ENCODE measurements around the gene ZC2HC1B. TPM values are rescaled to one million over a fixed set of nuclear protein-coding genes. Genes with fewer than 3 reads are reported as not detected.

ZC2HC1B gene
- polyA plus RNA-seq, 1 donor = not detected

- no CpG with 5 or more reads among the region's 7 CpGs for WGBS (ENCODE audit: insufficient coverage, low lambda C conversion rate)
- no peak overlapping the region for H3K27ac ChIP-seq (ENCODE audit: low read length)
- no peak for DNase-seq
- peaks cover 17% of the 10 kb centered on the region for H3K36me3 ChIP-seq (ENCODE audit: control insufficient read depth, insufficient read depth, low read length)
- H3K4me3 ChIP-seq (ENCODE audit: low read length) = no peak overlapping the region
- H3K4me1 ChIP-seq (ENCODE audit: control insufficient read depth, insufficient read depth, low read length) = peaks cover 27% of the 10 kb centered on the region
- H3K27me3 ChIP-seq (ENCODE audit: control insufficient read depth, insufficient read depth, low read length) = no peaks in the 10 kb centered on the region
- H3K9me3 ChIP-seq (ENCODE audit: control insufficient read depth, low read depth, low read length) = peaks cover 10% of the 10 kb centered on the region
These were observed 83.9 kb downstream of the ZC2HC1B start for GRCh38 chr6:143948208-143948607.

GRCh38 chr6:143949535-143949934, 85.3 kb downstream of the ZC2HC1B start:
- Histone ChIP-seq H3K27me3 (ENCODE audit: control insufficient read depth, insufficient read depth, low read length) (no peaks in the 10 kb centered on the region), H3K4me3 (ENCODE audit: low read length) (no peak overlapping the region), H3K27ac (ENCODE audit: low read length) (peak overlapping the region; percentile 93), H3K36me3 (ENCODE audit: control insufficient read depth, insufficient read depth, low read length) (peaks cover 17% of the 10 kb centered on the region), H3K4me1 (ENCODE audit: control insufficient read depth, insufficient read depth, low read length) (peaks cover 27% of the 10 kb centered on the region), H3K9me3 (ENCODE audit: control insufficient read depth, low read depth, low read length) (peaks cover 10% of the 10 kb centered on the region)
- WGBS (ENCODE audit: insufficient coverage, low lambda C conversion rate) = no CpG with 5 or more reads among the region's 1 CpG
- peak; percentile 48 to 80 for DNase-seq

GRCh38 chr6:143949962-143950361, 85.7 kb downstream of the ZC2HC1B start:
- no peak for DNase-seq
- peaks cover 10% of the 10 kb centered on the region for H3K9me3 ChIP-seq (ENCODE audit: control insufficient read depth, low read depth, low read length)
- peaks cover 17% of the 10 kb centered on the region for H3K36me3 ChIP-seq (ENCODE audit: control insufficient read depth, insufficient read depth, low read length)
- peak overlapping the region; percentile 93 for H3K27ac ChIP-seq (ENCODE audit: low read length)
- H3K4me1 ChIP-seq (ENCODE audit: control insufficient read depth, insufficient read depth, low read length) = peaks cover 27% of the 10 kb centered on the region
- WGBS (ENCODE audit: insufficient coverage, low lambda C conversion rate) = 33% methylated on average over 1 of the region's 9 CpGs
- H3K4me3 ChIP-seq (ENCODE audit: low read length) = no peak overlapping the region
- H3K27me3 ChIP-seq (ENCODE audit: control insufficient read depth, insufficient read depth, low read length) = no peaks in the 10 kb centered on the region

- no peaks in the 10 kb centered on the region for H3K27me3 ChIP-seq (ENCODE audit: control insufficient read depth, insufficient read depth, low read length)
- peak overlapping the region; percentile 93 for H3K27ac ChIP-seq (ENCODE audit: low read length)
- peaks cover 10% of the 10 kb centered on the region for H3K9me3 ChIP-seq (ENCODE audit: control insufficient read depth, low read depth, low read length)
- 40% methylated on average over 1 of the region's 3 CpGs for WGBS (ENCODE audit: insufficient coverage, low lambda C conversion rate)
- no peak overlapping the region for H3K4me3 ChIP-seq (ENCODE audit: low read length)
- peaks cover 17% of the 10 kb centered on the region for H3K36me3 ChIP-seq (ENCODE audit: control insufficient read depth, insufficient read depth, low read length)
- peaks cover 27% of the 10 kb centered on the region for H3K4me1 ChIP-seq (ENCODE audit: control insufficient read depth, insufficient read depth, low read length)
- peak; percentile 72 to 93 for DNase-seq
These were observed 86.6 kb downstream of the ZC2HC1B start for GRCh38 chr6:143950875-143951274.

GRCh38 chr6:143952060-143952778, 87.9 kb downstream of the ZC2HC1B start:
- Histone ChIP-seq H3K27me3 (ENCODE audit: control insufficient read depth, insufficient read depth, low read length) (no peaks in the 10 kb centered on the region), H3K36me3 (ENCODE audit: control insufficient read depth, insufficient read depth, low read length) (peaks cover 15% of the 10 kb centered on the region), H3K4me1 (ENCODE audit: control insufficient read depth, insufficient read depth, low read length) (peaks cover 27% of the 10 kb centered on the region), H3K27ac (ENCODE audit: low read length) (no peak overlapping the region), H3K4me3 (ENCODE audit: low read length) (no peak overlapping the region), H3K9me3 (ENCODE audit: control insufficient read depth, low read depth, low read length) (peaks cover 6% of the 10 kb centered on the region)
- WGBS (ENCODE audit: insufficient coverage, low lambda C conversion rate) = 85% methylated on average over 3 of the region's 9 CpGs
- DNase-seq = no peak

- Histone ChIP-seq H3K4me3 (ENCODE audit: low read length) (no peak overlapping the region), H3K4me1 (ENCODE audit: control insufficient read depth, insufficient read depth, low read length) (peaks cover 27% of the 10 kb centered on the region), H3K27me3 (ENCODE audit: control insufficient read depth, insufficient read depth, low read length) (no peaks in the 10 kb centered on the region), H3K36me3 (ENCODE audit: control insufficient read depth, insufficient read depth, low read length) (peaks cover 7% of the 10 kb centered on the region), H3K27ac (ENCODE audit: low read length) (no peak overlapping the region), H3K9me3 (ENCODE audit: control insufficient read depth, low read depth, low read length) (peaks cover under 1% of the 10 kb centered on the region)
- 86% methylated on average over 1 of the region's 4 CpGs for WGBS (ENCODE audit: insufficient coverage, low lambda C conversion rate)
- peak in 1 of 2 donors; percentile 22 for DNase-seq
These were observed 88.8 kb downstream of the ZC2HC1B start for GRCh38 chr6:143952947-143953701.

- DNase-seq = no peak
- Histone ChIP-seq H3K4me1 (ENCODE audit: control insufficient read depth, insufficient read depth, low read length) (peaks cover 23% of the 10 kb centered on the region), H3K27me3 (ENCODE audit: control insufficient read depth, insufficient read depth, low read length) (no peaks in the 10 kb centered on the region), H3K9me3 (ENCODE audit: control insufficient read depth, low read depth, low read length) (no peaks in the 10 kb centered on the region), H3K4me3 (ENCODE audit: low read length) (no peak overlapping the region), H3K36me3 (ENCODE audit: control insufficient read depth, insufficient read depth, low read length) (peaks cover 3% of the 10 kb centered on the region), H3K27ac (ENCODE audit: low read length) (no peak overlapping the region)
- no CpG with 5 or more reads among the region's 4 CpGs for WGBS (ENCODE audit: insufficient coverage, low lambda C conversion rate)
These were observed 89.6 kb downstream of the ZC2HC1B start for GRCh38 chr6:143953922-143954321.

GRCh38 chr6:143955971-143956370, 91.7 kb downstream of the ZC2HC1B start:
- peaks cover 12% of the 10 kb centered on the region for H3K36me3 ChIP-seq (ENCODE audit: control insufficient read depth, insufficient read depth, low read length)
- no CpG with 5 or more reads among the region's 8 CpGs for WGBS (ENCODE audit: insufficient coverage, low lambda C conversion rate)
- no peak overlapping the region for H3K4me3 ChIP-seq (ENCODE audit: low read length)
- DNase-seq = no peak
- no peaks in the 10 kb centered on the region for H3K27me3 ChIP-seq (ENCODE audit: control insufficient read depth, insufficient read depth, low read length)
- H3K4me1 ChIP-seq (ENCODE audit: control insufficient read depth, insufficient read depth, low read length) = peaks cover 7% of the 10 kb centered on the region
- no peaks in the 10 kb centered on the region for H3K9me3 ChIP-seq (ENCODE audit: control insufficient read depth, low read depth, low read length)
- H3K27ac ChIP-seq (ENCODE audit: low read length) = no peak overlapping the region

GRCh38 chr6:143957679-143958274, 93.5 kb downstream of the ZC2HC1B start:
- Histone ChIP-seq H3K27ac (ENCODE audit: low read length) (no peak overlapping the region), H3K9me3 (ENCODE audit: control insufficient read depth, low read depth, low read length) (no peaks in the 10 kb centered on the region), H3K4me3 (ENCODE audit: low read length) (no peak overlapping the region), H3K27me3 (ENCODE audit: control insufficient read depth, insufficient read depth, low read length) (no peaks in the 10 kb centered on the region), H3K4me1 (ENCODE audit: control insufficient read depth, insufficient read depth, low read length) (no peaks in the 10 kb centered on the region), H3K36me3 (ENCODE audit: control insufficient read depth, insufficient read depth, low read length) (peaks cover 15% of the 10 kb centered on the region)
- DNase-seq = no peak
- no CpG with 5 or more reads among the region's 4 CpGs for WGBS (ENCODE audit: insufficient coverage, low lambda C conversion rate)

- no peaks in the 10 kb centered on the region for H3K27me3 ChIP-seq (ENCODE audit: control insufficient read depth, insufficient read depth, low read length)
- H3K36me3 ChIP-seq (ENCODE audit: control insufficient read depth, insufficient read depth, low read length) = peaks cover 15% of the 10 kb centered on the region
- no peak overlapping the region for H3K27ac ChIP-seq (ENCODE audit: low read length)
- no peak overlapping the region for H3K4me3 ChIP-seq (ENCODE audit: low read length)
- peaks cover 2% of the 10 kb centered on the region for H3K4me1 ChIP-seq (ENCODE audit: control insufficient read depth, insufficient read depth, low read length)
- no peak for DNase-seq
- no peaks in the 10 kb centered on the region for H3K9me3 ChIP-seq (ENCODE audit: control insufficient read depth, low read depth, low read length)
- WGBS (ENCODE audit: insufficient coverage, low lambda C conversion rate) = no CpG with 5 or more reads among the region's 11 CpGs
These were observed 94.6 kb downstream of the ZC2HC1B start for GRCh38 chr6:143958839-143959399.
